HepG2 (cell line): Measurements from ENCODE around the gene PYGB. TPM values are rescaled to one million over a fixed set of nuclear protein-coding genes. Genes with fewer than 3 reads are reported as not detected.
A peak's percentile ranks its signal among the peaks of the same experiment; 100 is the strongest.

ENCODE experiments used
- GABPB1 ChIP-seq: IDR thresholded peaks from 2 replicates; pipeline ENCODE4 v1.6.1; 2016; ENCODE audit warnings: mild to moderate bottlenecking, missing genetic modification reagents, moderate library complexity, missing compliant biosample characterization
- HDAC1 ChIP-seq: sonication (generic); formaldehyde crosslinking; IDR thresholded peaks from 2 replicates; pipeline ENCODE4 v1.5.1; 2020; ENCODE audit warnings: mild to moderate bottlenecking, missing genetic modification reagents
- HOXA5 ChIP-seq: sonication (generic); formaldehyde crosslinking; IDR thresholded peaks from 2 replicates; pipeline ENCODE4 v1.4.0; 2020; ENCODE audit warnings: missing genetic modification reagents
- NBN ChIP-seq: fragments of 450-650 bp; conservative IDR thresholded peaks from 2 replicates; pipeline ENCODE4 v1.6.1; 2017
- NKX3-1 ChIP-seq: sonication (generic); formaldehyde crosslinking; IDR thresholded peaks from 2 replicates; pipeline ENCODE4 v1.5.0; 2020; ENCODE audit warnings: missing genetic modification reagents
- PHF20 ChIP-seq: sonication (generic); formaldehyde crosslinking; IDR thresholded peaks from 2 replicates; pipeline ENCODE4 v1.5.0; 2020; ENCODE audit warnings: mild to moderate bottlenecking, missing genetic modification reagents
- SIN3A ChIP-seq: IDR thresholded peaks from 2 replicates; pipeline ENCODE4 v1.6.1; 2011; ENCODE audit warnings: low read depth, mild to moderate bottlenecking, control low read depth, low read length, borderline replicate concordance
- SP1 ChIP-seq, 2 experiments: fragments of 450-650 bp in 1 of 2; sonication (generic) in 1 of 2; formaldehyde crosslinking in 1 of 2; IDR thresholded peaks; 2 replicates each; pipeline versions ENCODE4 v1.4.0 to v1.6.1; 2016 to 2020; ENCODE audit warnings: missing genetic modification reagents in 1 of 2
- SRY ChIP-seq: sonication (generic); formaldehyde crosslinking; IDR thresholded peaks from 2 replicates; pipeline ENCODE4 v1.8.0; 2022; ENCODE audit warnings: mild to moderate bottlenecking, missing genetic modification reagents
- YEATS2 ChIP-seq: sonication (generic); formaldehyde crosslinking; IDR thresholded peaks from 2 replicates; pipeline ENCODE4 v1.4.0; 2020; ENCODE audit warnings: missing genetic modification reagents, borderline replicate concordance
- ZNF720 ChIP-seq: sonication (generic); formaldehyde crosslinking; IDR thresholded peaks from 2 replicates; pipeline ENCODE4 v1.4.0; 2020; ENCODE audit warnings: missing genetic modification reagents
- polyA plus RNA-seq, 8 experiments: library from polyadenylated mRNA; depleted of rRNA in 3 of 8; stranded (reverse) in 7 of 8; unstranded in 1 of 8; fragments of >200 nt; fragmentation: Illumina TruSeq in 4 of 8; extraction: Trizol in 4 of 8; gene quantifications; 2 replicates each; pipeline versions ENCODE4 v1.2.1 to v1.2.3, GENCODE V29; 2011 to 2016; ENCODE audit warnings: low read depth in 4 of 8, missing spikeins in 1 of 8, mixed read lengths in 1 of 8; ENCODE audit not compliant: insufficient read depth in 1 of 8
- total RNA-seq, 5 experiments: library from RNA; depleted of rRNA; stranded (reverse); fragments of >200 nt; fragmentation: Illumina TruSeq; extraction: Trizol; gene quantifications; 2 replicates each; pipeline ENCODE4 v1.2.3, GENCODE V29; 2016; ENCODE audit warnings: low read depth in 1 of 5
- TF ChIP-seq, protein P1 (sequence below): sonication (generic); formaldehyde crosslinking; IDR thresholded peaks from one replicate; pipeline ENCODE4 v1.5.1; 2020; ENCODE audit warnings: mild to moderate bottlenecking, missing genetic modification reagents; ENCODE audit errors: not compliant biosample characterization
- TF ChIP-seq, protein P2 (sequence below): sonication (generic); formaldehyde crosslinking; IDR thresholded peaks from 2 replicates; pipeline ENCODE4 v1.4.0; 2020; ENCODE audit warnings: missing genetic modification reagents
- TF ChIP-seq, protein P3 (sequence below): sonication (generic); formaldehyde crosslinking; IDR thresholded peaks from 2 replicates; pipeline ENCODE4 v1.5.0; 2020; ENCODE audit warnings: mild to moderate bottlenecking, missing genetic modification reagents

PYGB gene
- total and polyA plus RNA-seq, 2 of the 13 experiments (the other 11 are each of a cell fraction or from before 2014, with no cell fraction given) = 24.2 to 86.3 TPM

DNA sequence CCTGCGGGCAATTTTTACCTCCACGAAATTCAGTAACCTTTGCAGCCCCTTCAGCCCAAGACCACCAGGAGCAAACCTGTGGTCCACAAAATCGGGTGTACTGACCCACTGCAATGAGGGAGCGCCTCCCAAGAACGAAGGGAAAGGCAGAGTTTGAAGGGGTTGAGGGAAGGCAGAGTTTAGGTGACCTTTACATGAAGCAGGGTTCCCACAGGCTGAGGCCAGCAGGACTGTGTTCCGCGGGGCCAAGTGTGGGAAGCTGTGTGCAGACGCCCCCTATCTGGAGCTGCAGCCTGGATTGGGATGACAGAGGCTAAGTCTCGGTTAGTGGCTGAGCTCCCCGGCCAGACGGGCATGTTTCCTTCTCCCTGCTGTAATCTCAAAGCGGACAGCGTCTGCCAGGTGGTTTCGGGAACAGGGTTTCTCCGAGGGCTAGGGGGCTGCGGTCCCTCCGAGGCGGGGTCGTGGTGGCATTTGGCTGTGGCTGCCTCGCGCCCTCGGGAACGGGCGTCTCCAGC is 826 bp upstream of the PYGB start (continued):
- TF ChIP-seq, protein P1, sequence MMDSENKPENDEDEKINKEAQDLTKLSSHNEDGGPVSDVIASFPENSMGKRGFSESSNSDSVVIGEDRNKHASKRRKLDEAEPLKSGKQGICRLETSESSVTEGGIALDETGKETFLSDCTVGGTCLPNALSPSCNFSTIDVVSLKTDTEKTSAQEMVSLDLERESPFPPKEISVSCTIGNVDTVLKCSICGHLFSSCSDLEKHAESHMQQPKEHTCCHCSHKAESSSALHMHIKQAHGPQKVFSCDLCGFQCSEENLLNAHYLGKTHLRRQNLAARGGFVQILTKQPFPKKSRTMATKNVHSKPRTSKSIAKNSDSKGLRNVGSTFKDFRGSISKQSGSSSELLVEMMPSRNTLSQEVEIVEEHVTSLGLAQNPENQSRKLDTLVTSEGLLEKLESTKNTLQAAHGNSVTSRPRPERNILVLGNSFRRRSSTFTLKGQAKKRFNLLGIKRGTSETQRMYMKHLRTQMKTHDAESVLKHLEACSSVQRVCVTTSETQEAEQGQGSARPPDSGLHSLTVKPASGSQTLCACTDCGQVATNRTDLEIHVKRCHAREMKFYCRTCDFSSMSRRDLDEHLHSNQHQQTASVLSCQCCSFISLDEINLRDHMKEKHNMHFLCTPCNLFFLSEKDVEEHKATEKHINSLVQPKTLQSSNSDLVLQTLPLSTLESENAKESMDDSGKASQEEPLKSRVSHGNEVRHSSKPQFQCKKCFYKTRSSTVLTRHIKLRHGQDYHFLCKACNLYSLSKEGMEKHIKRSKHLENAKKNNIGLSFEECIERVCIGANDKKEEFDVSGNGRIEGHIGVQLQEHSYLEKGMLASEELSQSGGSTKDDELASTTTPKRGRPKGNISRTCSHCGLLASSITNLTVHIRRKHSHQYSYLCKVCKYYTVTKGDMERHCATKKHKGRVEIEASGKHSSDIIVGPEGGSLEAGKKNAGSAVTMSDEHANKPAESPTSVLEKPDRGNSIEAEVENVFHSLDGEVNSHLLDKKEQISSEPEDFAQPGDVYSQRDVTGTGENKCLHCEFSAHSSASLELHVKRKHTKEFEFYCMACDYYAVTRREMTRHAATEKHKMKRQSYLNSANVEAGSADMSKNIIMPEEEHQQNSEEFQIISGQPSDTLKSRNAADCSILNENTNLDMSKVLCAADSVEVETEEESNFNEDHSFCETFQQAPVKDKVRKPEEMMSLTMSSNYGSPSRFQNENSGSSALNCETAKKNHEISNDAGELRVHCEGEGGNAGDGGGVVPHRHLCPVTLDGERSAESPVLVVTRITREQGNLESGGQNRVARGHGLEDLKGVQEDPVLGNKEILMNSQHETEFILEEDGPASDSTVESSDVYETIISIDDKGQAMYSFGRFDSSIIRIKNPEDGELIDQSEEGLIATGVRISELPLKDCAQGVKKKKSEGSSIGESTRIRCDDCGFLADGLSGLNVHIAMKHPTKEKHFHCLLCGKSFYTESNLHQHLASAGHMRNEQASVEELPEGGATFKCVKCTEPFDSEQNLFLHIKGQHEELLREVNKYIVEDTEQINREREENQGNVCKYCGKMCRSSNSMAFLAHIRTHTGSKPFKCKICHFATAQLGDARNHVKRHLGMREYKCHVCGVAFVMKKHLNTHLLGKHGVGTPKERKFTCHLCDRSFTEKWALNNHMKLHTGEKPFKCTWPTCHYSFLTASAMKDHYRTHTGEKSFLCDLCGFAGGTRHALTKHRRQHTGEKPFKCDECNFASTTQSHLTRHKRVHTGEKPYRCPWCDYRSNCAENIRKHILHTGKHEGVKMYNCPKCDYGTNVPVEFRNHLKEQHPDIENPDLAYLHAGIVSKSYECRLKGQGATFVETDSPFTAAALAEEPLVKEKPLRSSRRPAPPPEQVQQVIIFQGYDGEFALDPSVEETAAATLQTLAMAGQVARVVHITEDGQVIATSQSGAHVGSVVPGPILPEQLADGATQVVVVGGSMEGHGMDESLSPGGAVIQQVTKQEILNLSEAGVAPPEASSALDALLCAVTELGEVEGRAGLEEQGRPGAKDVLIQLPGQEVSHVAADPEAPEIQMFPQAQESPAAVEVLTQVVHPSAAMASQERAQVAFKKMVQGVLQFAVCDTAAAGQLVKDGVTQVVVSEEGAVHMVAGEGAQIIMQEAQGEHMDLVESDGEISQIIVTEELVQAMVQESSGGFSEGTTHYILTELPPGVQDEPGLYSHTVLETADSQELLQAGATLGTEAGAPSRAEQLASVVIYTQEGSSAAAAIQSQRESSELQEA (CRISPR knock-in tag) = no peak
- TF ChIP-seq HDAC1 (CRISPR knock-in tag) (peak; percentile 93), NBN (no peak), ZNF720 (CRISPR knock-in tag) (no peak; the same call in 1 of the 2 replicates), YEATS2 (CRISPR knock-in tag) (no peak), GABPB1 (CRISPR knock-in tag) (peak; percentile 44), SP1 (IDR thresholded peaks at IDR 0.05) (no peak), SP1 (CRISPR knock-in tag; IDR thresholded peaks at IDR 0.05) (no peak), SRY (CRISPR knock-in tag) (no peak), SIN3A (0 out of 2 replicates have a peak, but pooled peaks have one; percentile 55), PHF20 (CRISPR knock-in tag) (no peak), HOXA5 (CRISPR knock-in tag) (peak; percentile 59), NKX3-1 (0 out of 2 replicates have a peak, but pooled peaks have one; percentile 56)
- TF ChIP-seq, protein P2, sequence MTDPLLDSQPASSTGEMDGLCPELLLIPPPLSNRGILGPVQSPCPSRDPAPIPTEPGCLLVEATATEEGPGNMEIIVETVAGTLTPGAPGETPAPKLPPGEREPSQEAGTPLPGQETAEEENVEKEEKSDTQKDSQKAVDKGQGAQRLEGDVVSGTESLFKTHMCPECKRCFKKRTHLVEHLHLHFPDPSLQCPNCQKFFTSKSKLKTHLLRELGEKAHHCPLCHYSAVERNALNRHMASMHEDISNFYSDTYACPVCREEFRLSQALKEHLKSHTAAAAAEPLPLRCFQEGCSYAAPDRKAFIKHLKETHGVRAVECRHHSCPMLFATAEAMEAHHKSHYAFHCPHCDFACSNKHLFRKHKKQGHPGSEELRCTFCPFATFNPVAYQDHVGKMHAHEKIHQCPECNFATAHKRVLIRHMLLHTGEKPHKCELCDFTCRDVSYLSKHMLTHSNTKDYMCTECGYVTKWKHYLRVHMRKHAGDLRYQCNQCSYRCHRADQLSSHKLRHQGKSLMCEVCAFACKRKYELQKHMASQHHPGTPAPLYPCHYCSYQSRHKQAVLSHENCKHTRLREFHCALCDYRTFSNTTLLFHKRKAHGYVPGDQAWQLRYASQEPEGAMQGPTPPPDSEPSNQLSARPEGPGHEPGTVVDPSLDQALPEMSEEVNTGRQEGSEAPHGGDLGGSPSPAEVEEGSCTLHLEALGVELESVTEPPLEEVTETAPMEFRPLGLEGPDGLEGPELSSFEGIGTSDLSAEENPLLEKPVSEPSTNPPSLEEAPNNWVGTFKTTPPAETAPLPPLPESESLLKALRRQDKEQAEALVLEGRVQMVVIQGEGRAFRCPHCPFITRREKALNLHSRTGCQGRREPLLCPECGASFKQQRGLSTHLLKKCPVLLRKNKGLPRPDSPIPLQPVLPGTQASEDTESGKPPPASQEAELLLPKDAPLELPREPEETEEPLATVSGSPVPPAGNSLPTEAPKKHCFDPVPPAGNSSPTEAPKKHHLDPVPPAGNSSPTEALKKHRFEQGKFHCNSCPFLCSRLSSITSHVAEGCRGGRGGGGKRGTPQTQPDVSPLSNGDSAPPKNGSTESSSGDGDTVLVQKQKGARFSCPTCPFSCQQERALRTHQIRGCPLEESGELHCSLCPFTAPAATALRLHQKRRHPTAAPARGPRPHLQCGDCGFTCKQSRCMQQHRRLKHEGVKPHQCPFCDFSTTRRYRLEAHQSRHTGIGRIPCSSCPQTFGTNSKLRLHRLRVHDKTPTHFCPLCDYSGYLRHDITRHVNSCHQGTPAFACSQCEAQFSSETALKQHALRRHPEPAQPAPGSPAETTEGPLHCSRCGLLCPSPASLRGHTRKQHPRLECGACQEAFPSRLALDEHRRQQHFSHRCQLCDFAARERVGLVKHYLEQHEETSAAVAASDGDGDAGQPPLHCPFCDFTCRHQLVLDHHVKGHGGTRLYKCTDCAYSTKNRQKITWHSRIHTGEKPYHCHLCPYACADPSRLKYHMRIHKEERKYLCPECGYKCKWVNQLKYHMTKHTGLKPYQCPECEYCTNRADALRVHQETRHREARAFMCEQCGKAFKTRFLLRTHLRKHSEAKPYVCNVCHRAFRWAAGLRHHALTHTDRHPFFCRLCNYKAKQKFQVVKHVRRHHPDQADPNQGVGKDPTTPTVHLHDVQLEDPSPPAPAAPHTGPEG (CRISPR knock-in tag) = peak; percentile 29; the same call in 1 of the 2 replicates
- TF ChIP-seq, protein P3, sequence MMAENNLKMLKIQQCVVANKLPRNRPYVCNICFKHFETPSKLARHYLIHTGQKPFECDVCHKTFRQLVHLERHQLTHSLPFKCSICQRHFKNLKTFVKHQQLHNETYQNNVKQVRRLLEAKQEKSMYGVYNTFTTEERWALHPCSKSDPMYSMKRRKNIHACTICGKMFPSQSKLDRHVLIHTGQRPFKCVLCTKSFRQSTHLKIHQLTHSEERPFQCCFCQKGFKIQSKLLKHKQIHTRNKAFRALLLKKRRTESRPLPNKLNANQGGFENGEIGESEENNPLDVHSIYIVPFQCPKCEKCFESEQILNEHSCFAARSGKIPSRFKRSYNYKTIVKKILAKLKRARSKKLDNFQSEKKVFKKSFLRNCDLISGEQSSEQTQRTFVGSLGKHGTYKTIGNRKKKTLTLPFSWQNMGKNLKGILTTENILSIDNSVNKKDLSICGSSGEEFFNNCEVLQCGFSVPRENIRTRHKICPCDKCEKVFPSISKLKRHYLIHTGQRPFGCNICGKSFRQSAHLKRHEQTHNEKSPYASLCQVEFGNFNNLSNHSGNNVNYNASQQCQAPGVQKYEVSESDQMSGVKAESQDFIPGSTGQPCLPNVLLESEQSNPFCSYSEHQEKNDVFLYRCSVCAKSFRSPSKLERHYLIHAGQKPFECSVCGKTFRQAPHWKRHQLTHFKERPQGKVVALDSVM (CRISPR knock-in tag) = no peak; the same call in 1 of the 2 replicates
